Left lobe of liver (tissue), 2 donors: ENCODE data around the gene RPAP3. TPM values are rescaled to one million over a fixed set of nuclear protein-coding genes. Genes with fewer than 3 reads are reported as not detected.

Experiments
- ATAC-seq: fragments of 200-7000 bp; cut with Tn5 transposase; one replicate; pipeline ENCODE4 v1.9.1; 2020; ENCODE audit warnings: mild to moderate bottlenecking, moderate library complexity
- DNase-seq: peaks from one replicate; pipeline ENCODE4 v3.0.0-alpha.2; 2020; ENCODE audit warnings: low spot score
- total RNA-seq: library from RNA; stranded (reverse); gene quantifications from one replicate; pipeline ENCODE4 v1.2.1, GENCODE V29; 2021
- donor health status: DM: no; HTN: no; CAD: no; lungs with moderate emphysema.
- donor health status: DM: no; HTN: yes; CAD: no.

Gene RPAP3, protein sequence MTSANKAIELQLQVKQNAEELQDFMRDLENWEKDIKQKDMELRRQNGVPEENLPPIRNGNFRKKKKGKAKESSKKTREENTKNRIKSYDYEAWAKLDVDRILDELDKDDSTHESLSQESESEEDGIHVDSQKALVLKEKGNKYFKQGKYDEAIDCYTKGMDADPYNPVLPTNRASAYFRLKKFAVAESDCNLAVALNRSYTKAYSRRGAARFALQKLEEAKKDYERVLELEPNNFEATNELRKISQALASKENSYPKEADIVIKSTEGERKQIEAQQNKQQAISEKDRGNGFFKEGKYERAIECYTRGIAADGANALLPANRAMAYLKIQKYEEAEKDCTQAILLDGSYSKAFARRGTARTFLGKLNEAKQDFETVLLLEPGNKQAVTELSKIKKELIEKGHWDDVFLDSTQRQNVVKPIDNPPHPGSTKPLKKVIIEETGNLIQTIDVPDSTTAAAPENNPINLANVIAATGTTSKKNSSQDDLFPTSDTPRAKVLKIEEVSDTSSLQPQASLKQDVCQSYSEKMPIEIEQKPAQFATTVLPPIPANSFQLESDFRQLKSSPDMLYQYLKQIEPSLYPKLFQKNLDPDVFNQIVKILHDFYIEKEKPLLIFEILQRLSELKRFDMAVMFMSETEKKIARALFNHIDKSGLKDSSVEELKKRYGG
- total RNA-seq: 5.8 TPM

DNA sequence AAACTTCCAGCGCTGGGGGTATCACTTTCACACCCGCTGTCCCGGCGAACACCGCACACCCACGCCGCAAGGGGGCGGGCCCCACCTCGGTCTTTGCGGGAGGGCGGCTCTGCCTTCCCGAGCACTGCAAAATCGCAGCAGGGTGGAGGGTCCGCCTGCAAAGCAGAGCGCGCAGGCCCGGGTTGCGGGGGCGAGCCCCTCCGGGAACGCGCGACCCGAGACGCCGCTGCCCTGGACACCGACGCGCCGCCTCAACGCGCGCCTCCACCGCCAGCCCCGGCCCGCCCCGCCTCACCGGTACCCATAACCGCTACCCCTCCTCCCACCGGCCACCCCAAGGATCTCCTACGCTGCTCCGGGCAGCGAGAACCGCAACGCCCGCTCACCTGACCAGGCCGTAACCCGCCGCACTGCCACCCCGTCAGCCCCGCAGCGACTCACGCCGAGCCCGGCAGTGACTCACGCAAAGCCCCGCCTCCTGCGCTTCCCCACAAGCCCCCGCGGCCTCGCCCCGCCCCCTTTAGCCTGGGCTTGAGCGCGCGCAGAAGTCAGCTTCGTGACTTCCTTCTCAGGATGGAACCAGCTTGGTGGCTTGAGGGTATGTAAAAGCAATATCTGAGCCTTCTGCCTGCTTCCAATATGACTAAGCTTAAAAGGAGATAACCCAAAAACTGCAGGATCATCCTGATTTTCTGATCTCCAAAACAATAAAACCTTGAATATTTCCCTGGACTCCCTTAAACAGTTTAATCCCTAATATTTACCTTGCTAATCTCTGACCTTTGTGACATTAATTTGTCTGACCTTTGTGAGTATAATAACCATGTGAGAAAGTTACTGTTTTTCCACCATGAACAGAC lies at the start of gene RPAP3:
RPAP3 (minus strand) TSS at position 465 of the 860 bp plus-strand sequence. CDS start 3,190 bp downstream, outside the sequence.
- ATAC-seq: peak; percentile 98
- DNase-seq: peak; percentile 97

- no peak for ATAC-seq
- no peak for DNase-seq
Observed at GRCh38 chr12:47754881-47755280, 49.1 kb upstream of the RPAP3 start.

DNA sequence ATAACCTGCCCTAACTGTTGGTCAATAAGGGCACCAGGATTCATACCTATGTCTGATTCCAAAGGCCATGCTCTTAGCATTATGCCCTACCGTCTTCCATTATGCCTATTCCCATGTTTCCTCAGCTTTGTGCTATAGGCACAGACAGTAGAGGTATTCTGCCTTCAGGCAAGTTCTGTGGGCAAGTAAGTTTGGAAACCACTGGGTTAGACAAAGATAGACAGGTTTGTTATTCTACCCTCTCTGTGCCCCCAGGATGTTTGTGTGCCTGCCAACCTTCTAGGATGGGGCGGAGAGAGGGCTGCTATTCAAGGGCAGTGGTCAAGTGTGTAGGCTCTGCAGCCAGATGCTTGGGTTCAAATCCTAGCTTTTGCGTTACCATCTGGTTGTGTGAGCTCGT lies 48.3 kb upstream of the RPAP3 start:
- DNase-seq: no peak

GRCh38 chr12:47753021-47754001 lies 47.5 kb upstream of the RPAP3 start:
- ATAC-seq: peak; percentile 46

More for the DNA sequence above, 48.3 kb upstream of the RPAP3 start:
- ATAC-seq: no peak

GRCh38 chr12:47752552-47752951 lies 46.7 kb upstream of the RPAP3 start:
- DNase-seq: no peak
- ATAC-seq: no peak

More at GRCh38 chr12:47753021-47754001, 47.5 kb upstream of the RPAP3 start:
- no peak for DNase-seq

DNA sequence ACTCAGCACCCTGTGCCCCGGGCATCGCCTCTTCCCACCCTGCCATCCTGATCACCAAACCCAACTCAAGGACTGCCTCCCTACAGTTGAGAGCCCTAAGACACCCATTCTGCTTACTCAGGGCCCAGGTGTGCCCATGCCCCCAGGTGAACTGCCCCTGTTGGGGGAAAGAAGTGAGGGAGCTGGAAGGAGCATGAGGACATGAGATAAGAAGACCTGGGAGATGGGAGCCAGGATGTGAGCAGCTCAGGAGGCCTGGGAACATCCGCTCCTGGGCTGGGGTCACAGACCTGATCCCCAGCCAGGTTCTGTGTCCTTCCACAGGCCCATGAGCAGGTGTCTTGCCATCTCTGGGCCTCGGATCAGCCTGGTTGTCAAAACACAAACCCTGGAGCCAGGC lies 46.3 kb upstream of the RPAP3 start:
- DNase-seq (no peak), ATAC-seq (no peak)

DNA sequence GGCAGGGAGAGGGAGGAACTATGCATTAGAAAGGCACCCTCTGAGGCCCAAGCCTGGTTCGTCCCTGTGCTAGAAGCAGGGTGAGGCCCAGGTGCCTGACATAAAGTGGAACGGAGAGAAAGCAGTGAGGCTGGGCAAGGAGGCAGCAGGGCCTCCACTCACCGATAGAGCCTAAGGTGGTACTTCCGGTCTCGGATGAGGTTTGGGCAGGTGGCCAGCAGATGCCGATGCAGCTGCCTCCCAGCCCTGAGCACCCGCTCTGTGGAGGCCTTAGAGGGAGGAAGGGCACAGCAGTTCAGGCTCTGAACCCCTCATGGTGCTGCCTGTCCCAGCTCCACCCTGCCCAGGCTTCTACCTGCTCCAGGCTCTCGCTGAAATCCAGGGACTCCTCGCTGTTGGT lies 45.7 kb upstream of the RPAP3 start:
- ATAC-seq: no peak
- no peak for DNase-seq

DNA sequence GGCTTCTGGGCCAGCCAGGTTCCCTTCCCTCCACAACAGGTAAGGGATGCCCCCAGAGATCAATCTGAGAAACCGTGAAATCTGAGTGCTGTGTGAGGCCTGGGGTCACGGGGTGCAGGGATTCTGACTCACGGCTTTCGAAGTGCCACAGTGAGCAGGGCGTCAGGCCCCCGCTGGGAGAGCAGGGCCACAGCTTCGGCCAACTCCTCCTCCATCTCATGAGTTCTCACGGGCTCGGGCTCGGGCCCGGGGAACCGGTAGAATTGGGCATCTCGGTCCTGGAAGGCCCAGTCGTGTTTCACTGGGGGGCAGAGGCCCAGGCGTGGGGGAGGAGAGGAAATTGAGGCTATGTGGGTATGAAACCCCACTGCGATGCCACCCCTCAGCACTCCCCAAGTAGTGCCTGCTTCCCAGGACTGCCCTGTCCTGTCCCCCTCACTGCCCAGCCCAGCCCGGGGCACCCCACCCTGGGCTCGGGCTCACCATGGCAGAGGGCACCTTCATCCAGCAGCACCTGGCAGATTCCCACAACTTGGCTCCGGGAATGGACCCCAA lies 45.2 kb upstream of the RPAP3 start:
- ATAC-seq (no peak), DNase-seq (no peak)

- DNase-seq: no peak
Observed at GRCh38 chr12:47750229-47750798, 44.5 kb upstream of the RPAP3 start.

DNA sequence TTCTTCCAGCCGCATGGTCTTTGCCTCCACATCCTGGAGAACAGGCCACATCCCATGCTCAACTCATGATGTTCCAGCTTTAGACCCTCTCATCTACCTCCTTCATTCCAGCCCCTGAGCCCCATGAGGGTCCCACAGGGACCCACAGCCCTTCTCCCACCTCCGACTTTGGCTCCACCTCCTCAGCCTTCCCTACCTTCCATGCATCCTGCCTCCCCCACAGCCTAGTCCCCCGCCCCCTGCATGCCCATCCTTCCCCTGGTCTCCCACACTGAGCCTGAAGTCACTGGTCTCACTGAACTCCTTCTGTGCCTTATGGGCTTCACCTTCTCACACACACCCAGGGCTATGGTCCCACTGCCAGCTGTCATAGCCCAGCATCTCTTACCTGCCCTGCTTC lies 43.1 kb upstream of the RPAP3 start:
- ATAC-seq (no peak), DNase-seq (no peak)

More at GRCh38 chr12:47750229-47750798, 44.5 kb upstream of the RPAP3 start:
- ATAC-seq: no peak

GRCh38 chr12:47748507-47748828 lies 42.6 kb upstream of the RPAP3 start:
- no peak for DNase-seq

GRCh38 chr12:47747596-47748506 lies 42.0 kb upstream of the RPAP3 start:
- DNase-seq (no peak), ATAC-seq (no peak)

More at GRCh38 chr12:47748507-47748828, 42.6 kb upstream of the RPAP3 start:
- ATAC-seq: no peak

GRCh38 chr12:47747126-47747525 lies 41.3 kb upstream of the RPAP3 start:
- ATAC-seq: no peak
- DNase-seq: no peak

DNA sequence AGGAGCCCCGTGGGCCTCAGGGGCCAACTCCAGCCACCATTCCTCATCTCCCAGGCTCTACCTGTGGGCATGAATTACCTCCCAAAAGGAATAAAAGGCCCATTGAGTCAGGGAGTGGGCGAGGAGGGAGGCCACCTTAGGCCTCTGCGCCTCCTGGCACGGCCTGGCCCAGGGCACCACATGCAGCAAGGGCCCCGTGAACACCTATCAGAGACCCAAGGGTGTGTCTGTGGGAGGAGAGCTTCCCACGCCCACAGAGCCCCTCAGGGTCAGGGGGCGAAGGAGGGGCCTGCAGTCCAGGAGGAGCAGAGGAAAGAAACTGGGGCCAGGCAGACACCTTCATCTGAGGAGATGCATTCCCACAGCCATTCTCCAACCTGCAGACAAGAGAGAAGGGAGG lies 40.7 kb upstream of the RPAP3 start:
- DNase-seq: no peak
- ATAC-seq: no peak

DNA sequence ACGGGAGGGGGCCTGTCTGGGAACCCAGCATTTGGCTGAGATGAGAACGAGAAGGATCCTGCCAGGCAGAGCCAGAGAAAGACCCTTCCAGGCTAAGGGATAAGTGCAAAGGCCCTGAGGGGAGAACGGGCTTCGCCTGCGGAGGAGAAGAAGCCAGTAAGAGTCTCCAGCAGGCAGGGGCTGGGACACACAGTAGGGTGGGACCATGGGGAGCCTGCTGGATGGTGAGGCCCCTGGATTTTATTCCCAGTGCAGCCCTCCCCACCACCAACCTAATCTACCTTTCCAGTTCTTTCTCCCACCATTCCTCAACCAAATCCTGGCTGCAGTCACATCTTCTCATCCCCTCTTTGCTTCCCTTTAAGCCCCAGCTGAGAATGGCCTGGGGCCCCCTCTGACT lies 40.2 kb upstream of the RPAP3 start:
- DNase-seq (no peak), ATAC-seq (no peak)

DNA sequence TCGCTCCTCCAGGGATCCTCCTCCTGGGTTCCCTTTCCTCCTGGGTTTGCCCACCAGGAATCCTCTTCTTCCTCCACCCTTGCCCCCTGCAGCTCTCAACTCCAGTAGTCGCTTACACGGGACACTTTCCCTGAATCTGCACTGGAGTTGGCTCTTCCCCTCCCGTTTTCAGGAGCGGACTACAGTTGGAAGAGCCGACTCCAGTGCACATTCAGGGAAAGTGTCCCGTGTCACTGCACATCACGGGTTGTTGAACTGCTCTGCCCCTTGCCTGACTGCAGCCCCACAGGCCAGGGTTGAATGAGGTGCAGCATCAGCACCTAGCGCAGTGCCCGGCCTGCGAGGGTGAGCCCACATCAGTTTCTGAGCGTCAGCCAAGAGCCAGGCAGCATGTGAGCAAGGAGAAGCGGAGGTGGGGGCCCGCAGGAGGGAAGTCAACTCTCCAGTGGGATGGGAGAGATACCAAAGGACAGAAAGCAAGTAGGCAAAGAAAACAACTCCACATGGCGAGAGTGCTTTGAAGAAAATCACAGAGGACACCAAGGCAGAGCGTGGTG lies 39.7 kb upstream of the RPAP3 start:
- ATAC-seq: no peak
- DNase-seq: no peak

DNA sequence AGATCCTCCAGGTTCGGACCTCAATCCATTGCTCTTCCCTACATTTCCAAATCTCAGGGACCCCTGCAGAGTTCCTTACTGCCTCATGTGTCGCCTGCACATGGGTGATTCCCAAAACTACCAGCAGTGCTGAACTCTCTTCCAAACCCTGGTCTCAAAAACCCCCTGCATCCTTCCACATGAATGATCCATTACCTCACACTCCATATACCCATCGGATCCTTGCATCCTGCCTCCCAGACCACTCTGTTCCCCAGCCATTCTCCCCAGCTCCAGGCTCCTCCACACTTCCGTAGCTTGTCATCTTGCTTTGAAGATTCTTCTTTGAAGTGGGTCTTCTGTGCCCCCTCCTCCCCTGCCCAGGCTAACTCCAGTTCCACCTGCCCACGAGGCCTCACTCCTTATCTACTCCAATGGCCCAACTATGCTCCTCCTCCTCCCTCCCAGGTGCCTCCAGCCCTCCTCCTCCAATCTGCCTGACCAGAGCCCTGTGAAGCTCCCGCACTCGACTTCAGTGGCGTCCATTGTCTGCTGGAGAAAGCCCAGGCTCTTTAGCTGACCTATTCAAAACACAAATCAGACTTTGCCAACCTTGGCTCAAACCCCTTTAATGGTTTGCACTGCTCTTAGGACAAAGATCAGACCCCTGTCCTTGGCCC lies 39.1 kb upstream of the RPAP3 start:
- ATAC-seq: no peak
- no peak for DNase-seq
